ENCODE measurements around the gene MEGF8.

DNA sequence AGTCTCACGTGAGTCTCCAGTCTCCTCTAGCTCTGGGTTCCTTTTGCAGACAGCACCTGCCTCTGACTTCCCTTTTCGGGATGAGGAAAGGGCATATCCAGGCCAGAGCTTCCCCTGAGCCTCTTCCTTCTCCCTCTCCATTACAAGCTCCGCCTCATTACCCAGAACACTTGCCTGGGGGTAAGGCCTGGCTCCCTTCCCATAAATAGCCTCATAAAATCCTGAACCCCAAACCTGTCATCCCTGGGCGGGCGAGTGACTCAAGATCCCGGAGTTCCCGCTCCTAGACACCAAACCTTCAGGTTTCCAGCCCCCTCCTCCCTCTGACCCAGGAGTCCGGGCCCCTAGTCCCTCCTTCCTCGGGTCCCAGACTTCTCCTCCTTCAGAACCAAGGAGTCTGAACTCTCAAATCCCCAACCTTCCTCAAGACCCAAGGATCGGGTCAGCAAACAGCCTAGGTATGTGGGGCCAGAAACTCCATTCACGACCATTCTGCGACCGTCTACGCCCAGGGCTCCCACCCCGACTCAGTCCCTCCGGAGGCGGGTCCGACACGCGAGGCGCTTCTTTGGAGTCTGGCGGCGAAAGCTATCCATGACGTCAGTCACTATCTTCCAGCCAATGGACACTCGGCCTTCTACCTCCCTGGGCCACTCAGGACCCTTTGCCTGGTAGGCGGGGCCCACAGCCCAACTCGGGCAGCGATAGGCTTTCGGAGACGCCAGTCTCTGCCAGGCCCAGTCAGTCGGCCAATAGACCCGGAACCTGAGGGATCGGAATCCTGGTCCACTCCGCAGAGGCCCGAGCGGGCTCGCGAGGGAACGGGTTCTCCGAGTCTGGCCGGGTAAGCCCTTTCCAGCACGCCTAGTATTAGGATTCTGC is 71.2 kb downstream of the MEGF8 start:
- TF ChIP-seq ZFP3 (CRISPR knock-in tag; IDR thresholded peaks at IDR 0.05), result peak; percentile 54; the same call in 1 of the 2 replicates
- no peak for TF ChIP-seq OSR1 (CRISPR knock-in tag; IDR thresholded peaks at IDR 0.05)
- TF ChIP-seq, protein P1, sequence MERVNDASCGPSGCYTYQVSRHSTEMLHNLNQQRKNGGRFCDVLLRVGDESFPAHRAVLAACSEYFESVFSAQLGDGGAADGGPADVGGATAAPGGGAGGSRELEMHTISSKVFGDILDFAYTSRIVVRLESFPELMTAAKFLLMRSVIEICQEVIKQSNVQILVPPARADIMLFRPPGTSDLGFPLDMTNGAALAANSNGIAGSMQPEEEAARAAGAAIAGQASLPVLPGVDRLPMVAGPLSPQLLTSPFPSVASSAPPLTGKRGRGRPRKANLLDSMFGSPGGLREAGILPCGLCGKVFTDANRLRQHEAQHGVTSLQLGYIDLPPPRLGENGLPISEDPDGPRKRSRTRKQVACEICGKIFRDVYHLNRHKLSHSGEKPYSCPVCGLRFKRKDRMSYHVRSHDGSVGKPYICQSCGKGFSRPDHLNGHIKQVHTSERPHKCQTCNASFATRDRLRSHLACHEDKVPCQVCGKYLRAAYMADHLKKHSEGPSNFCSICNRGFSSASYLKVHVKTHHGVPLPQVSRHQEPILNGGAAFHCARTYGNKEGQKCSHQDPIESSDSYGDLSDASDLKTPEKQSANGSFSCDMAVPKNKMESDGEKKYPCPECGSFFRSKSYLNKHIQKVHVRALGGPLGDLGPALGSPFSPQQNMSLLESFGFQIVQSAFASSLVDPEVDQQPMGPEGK (CRISPR knock-in tag; IDR thresholded peaks at IDR 0.05; ENCODE audit: borderline replicate concordance), result no peak
- TF ChIP-seq BACH2 (CRISPR knock-in tag; IDR thresholded peaks at IDR 0.05; ENCODE audit: borderline replicate concordance), result no peak
- TF ChIP-seq ZNF70 (CRISPR knock-in tag; IDR thresholded peaks at IDR 0.05), result peak; percentile 37; the same call in 1 of the 2 replicates

Data from SK-N-SH treated with all-trans-retinoic acid at 6 μM for 48 hours (cell line).